ENCODE results near the gene MTNR1B. TPM values are rescaled to one million over a fixed set of nuclear protein-coding genes. Genes with fewer than 3 reads are reported as not detected.

The MTNR1B gene
- total and polyA plus RNA-seq, 2 of the 13 experiments (the other 11 are each of a cell fraction or from before 2014, with no cell fraction given): not detected

DNA sequence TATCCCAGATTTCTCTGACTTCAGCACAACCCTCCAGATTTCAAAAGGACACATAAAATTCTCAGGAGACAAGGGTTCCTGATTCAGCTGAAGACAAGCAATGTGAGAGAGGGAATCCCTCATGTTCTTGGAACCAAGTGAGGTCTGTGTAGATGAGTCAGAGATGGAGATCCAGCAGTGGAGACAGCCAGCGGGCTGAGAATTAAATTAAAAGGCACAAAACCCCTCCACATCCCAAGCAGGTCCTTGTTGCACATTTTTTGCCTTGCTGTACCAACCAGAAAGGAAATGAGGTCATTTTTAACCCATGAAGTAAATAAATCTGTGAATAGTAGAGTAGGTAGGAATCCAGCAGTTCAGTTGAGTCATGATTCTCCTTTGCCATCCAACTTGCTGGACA lies 9.7 kb downstream of the MTNR1B start:
- H2AFZ ChIP-seq (ENCODE audit: low read length): no peak overlapping the region
- H3K4me1 ChIP-seq (ENCODE audit: insufficient read depth, low read length): peaks cover 13% of the 10 kb centered on the region
- H3K9ac ChIP-seq (ENCODE audit: insufficient read depth, low read depth, low read length): no peak overlapping the region
- in situ Hi-C loops (cut with HindIII; ENCODE audit: extremely low pct_ligation_motif_present, low pct_unique_long_range_greater_than_20kb) (no loop called here), intact Hi-C loops (cut with micrococcal nuclease; ENCODE audit: unreplicated experiment) (no loop called here)
- no peak for FAIRE-seq
- H3K4me2 ChIP-seq (ENCODE audit: low read depth, low read length): no peak overlapping the region
- ChIA-PET POLR2A (no interaction called here), CTCF (ENCODE audit: low intra/inter-chr PET ratio, low total read pairs) (no interaction called here)
- no peaks in the 10 kb centered on the region for H3K36me3 ChIP-seq (replicated peaks in 1 of 2; ENCODE audit: control insufficient read depth in 1 of 2, insufficient read depth in 2 of 2, low read length in 2 of 2)
- no peaks in the 10 kb centered on the region for H4K20me1 ChIP-seq (ENCODE audit: insufficient read depth, low read length)
- no peak for DNase-seq (ENCODE audit: low spot score)
- no peak overlapping the region for H3K27ac ChIP-seq (ENCODE audit: extremely low read length, insufficient read depth, low read length)
- 14% methylated on average over 1 of the region's 1 CpG for WGBS (ENCODE audit: low lambda C conversion rate)
- no peaks in the 10 kb centered on the region for H3K9me3 ChIP-seq (ENCODE audit: low read length)
- H3K27me3 ChIP-seq (ENCODE audit: control insufficient read depth in 1 of 2, insufficient read depth in 2 of 2, low read length in 2 of 2): peaks cover 0 to 2% of the 10 kb centered on the region in 2 experiments; a peak in 1 of 5 replicates
- peak; percentile 40; the same call in 1 of the 2 replicates for TF ChIP-seq ATF7 (IDR thresholded peaks at IDR 0.05)
- TF ChIP-seq ATF7 (CRISPR knock-in tag; IDR thresholded peaks at IDR 0.05): no peak
- no peak for TF ChIP-seq CREB1 (IDR thresholded peaks at IDR 0.05)
- TF ChIP-seq CREB1 (CRISPR knock-in tag; IDR thresholded peaks at IDR 0.05): no peak
- TF ChIP-seq, protein P1, sequence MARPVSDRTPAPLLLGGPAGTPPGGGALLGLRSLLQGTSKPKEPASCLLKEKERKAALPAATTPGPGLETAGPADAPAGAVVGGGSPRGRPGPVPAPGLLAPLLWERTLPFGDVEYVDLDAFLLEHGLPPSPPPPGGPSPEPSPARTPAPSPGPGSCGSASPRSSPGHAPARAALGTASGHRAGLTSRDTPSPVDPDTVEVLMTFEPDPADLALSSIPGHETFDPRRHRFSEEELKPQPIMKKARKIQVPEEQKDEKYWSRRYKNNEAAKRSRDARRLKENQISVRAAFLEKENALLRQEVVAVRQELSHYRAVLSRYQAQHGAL (CRISPR knock-in tag; IDR thresholded peaks at IDR 0.05; ENCODE audit: not compliant biosample characterization): no peak
- TF ChIP-seq EP300 (IDR thresholded peaks at IDR 0.05; ENCODE audit: low read depth in 2 of 2, low read length in 2 of 2): no peak
- no peak for TF ChIP-seq EP300 (CRISPR knock-in tag; IDR thresholded peaks at IDR 0.05; ENCODE audit: borderline replicate concordance)
- no peak for TF ChIP-seq AKAP8 (CRISPR knock-in tag; IDR thresholded peaks at IDR 0.05)
- TF ChIP-seq ZSCAN9 (CRISPR knock-in tag; IDR thresholded peaks at IDR 0.05; ENCODE audit: borderline replicate concordance): no peak
- no peaks in the 10 kb centered on the region for H3K79me2 ChIP-seq (ENCODE audit: insufficient read depth, low read length)
- BruUV-seq (replicated peaks): no TSS peak
- H3K4me3 ChIP-seq (replicated peaks in 1 of 3; ENCODE audit: insufficient read depth in 1 of 3, low read depth in 2 of 3, low read length in 3 of 3): no peak overlapping the region
- ATAC-seq: no peak

- Histone ChIP-seq H3K4me1 (ENCODE audit: insufficient read depth, low read length) (peaks cover 6% of the 10 kb centered on the region), H3K9ac (ENCODE audit: insufficient read depth, low read depth, low read length) (no peak overlapping the region), H4K20me1 (ENCODE audit: insufficient read depth, low read length) (no peaks in the 10 kb centered on the region), H3K79me2 (ENCODE audit: insufficient read depth, low read length) (no peaks in the 10 kb centered on the region), H3K9me3 (ENCODE audit: low read length) (no peaks in the 10 kb centered on the region), H3K27ac (ENCODE audit: extremely low read length, insufficient read depth, low read length) (no peak overlapping the region), H3K36me3 (replicated peaks in 1 of 2; ENCODE audit: control insufficient read depth in 1 of 2, insufficient read depth in 2 of 2, low read length in 2 of 2) (no peaks in the 10 kb centered on the region), H3K27me3 (ENCODE audit: control insufficient read depth in 1 of 2, insufficient read depth in 2 of 2, low read length in 2 of 2) (peaks cover 0 to 2% of the 10 kb centered on the region in 2 experiments; a peak in 1 of 5 replicates), H2AFZ (ENCODE audit: low read length) (no peak overlapping the region), H3K4me2 (ENCODE audit: low read depth, low read length) (no peak overlapping the region), H3K4me3 (replicated peaks in 1 of 3; ENCODE audit: insufficient read depth in 1 of 3, low read depth in 2 of 3, low read length in 3 of 3) (no peak overlapping the region)
- ATAC-seq: no peak
- POLR2A ChIA-PET: no interaction called here
- in situ Hi-C loops (cut with HindIII; ENCODE audit: extremely low pct_ligation_motif_present, low pct_unique_long_range_greater_than_20kb): no loop called here
- CTCF ChIA-PET (ENCODE audit: low intra/inter-chr PET ratio, low total read pairs): no interaction called here
- intact Hi-C loops (cut with micrococcal nuclease; ENCODE audit: unreplicated experiment): no loop called here
- DNase-seq (ENCODE audit: low spot score): no peak
- WGBS (ENCODE audit: low lambda C conversion rate): 20% methylated on average over 3 of the region's 3 CpGs
- no peak for FAIRE-seq
- no TSS peak for BruUV-seq (replicated peaks)
- no peak for TF ChIP-seq GZF1 (CRISPR knock-in tag; IDR thresholded peaks at IDR 0.05)
- no peak for TF ChIP-seq ZNF121 (CRISPR knock-in tag; IDR thresholded peaks at IDR 0.05)
- no peak for TF ChIP-seq ZFX (CRISPR knock-in tag; IDR thresholded peaks at IDR 0.05; ENCODE audit: low read depth)
- TF ChIP-seq ZBTB14 (CRISPR knock-in tag; IDR thresholded peaks at IDR 0.05): no peak
- TF ChIP-seq, protein P2, sequence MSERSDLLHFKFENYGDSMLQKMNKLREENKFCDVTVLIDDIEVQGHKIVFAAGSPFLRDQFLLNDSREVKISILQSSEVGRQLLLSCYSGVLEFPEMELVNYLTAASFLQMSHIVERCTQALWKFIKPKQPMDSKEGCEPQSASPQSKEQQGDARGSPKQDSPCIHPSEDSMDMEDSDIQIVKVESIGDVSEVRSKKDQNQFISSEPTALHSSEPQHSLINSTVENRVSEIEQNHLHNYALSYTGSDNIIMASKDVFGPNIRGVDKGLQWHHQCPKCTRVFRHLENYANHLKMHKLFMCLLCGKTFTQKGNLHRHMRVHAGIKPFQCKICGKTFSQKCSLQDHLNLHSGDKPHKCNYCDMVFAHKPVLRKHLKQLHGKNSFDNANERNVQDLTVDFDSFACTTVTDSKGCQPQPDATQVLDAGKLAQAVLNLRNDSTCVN (CRISPR knock-in tag; IDR thresholded peaks at IDR 0.05; ENCODE audit: borderline replicate concordance): no peak
- no peak for TF ChIP-seq ZNF256 (CRISPR knock-in tag; conservative IDR thresholded peaks at IDR 0.05)
- no peak for TF ChIP-seq NCOA2 (CRISPR knock-in tag; IDR thresholded peaks at IDR 0.05)
- TF ChIP-seq ZNF225 (CRISPR knock-in tag; IDR thresholded peaks at IDR 0.05): no peak
- no peak for TF ChIP-seq ZNF547 (CRISPR knock-in tag; IDR thresholded peaks at IDR 0.05)
- no peak for TF ChIP-seq ZFP36L2 (CRISPR knock-in tag; IDR thresholded peaks at IDR 0.05)
- TF ChIP-seq ISL2 (CRISPR knock-in tag; IDR thresholded peaks at IDR 0.05): no peak
Measured at GRCh38 chr11:92980312-92980711, 10.9 kb downstream of the MTNR1B start.
